Measurements from ENCODE around the gene BMX.

BMX gene

DNA sequence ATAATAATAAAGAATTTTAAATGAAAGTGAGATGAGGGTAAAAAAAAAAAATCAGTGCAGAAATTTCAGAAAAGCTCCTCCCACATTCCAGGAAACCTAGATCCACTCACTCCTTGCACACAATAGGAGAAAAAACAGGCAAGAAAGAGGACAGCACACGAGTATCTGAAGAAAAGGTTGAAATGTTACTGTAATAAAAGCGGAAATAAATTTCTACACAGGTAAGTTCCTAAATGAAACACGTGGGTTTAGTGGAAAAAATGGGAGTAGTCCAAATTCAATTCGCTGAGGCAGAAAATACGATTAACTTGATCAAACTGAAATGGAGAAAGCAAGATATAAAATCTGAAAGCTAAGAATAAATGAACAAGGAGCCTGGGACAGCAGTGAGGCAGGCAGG, 102.2 kb downstream of the BMX start (continued):
- no peak for TF ChIP-seq TSHZ2 (CRISPR knock-in tag; IDR thresholded peaks at IDR 0.05)
- no peak for TF ChIP-seq BACH2 (CRISPR knock-in tag; IDR thresholded peaks at IDR 0.05; ENCODE audit: borderline replicate concordance)
- TF ChIP-seq CSRNP3 (CRISPR knock-in tag; IDR thresholded peaks at IDR 0.05): no peak
- no peak for TF ChIP-seq OSR1 (CRISPR knock-in tag; IDR thresholded peaks at IDR 0.05)
- TF ChIP-seq SNAI2 (CRISPR knock-in tag; IDR thresholded peaks at IDR 0.05): no peak
- TF ChIP-seq ZC3H10 (CRISPR knock-in tag; IDR thresholded peaks at IDR 0.05): no peak
- no peak for TF ChIP-seq ZFP3 (CRISPR knock-in tag; IDR thresholded peaks at IDR 0.05)
- TF ChIP-seq ZNF70 (CRISPR knock-in tag; IDR thresholded peaks at IDR 0.05): no peak
- TF ChIP-seq ZNF8 (CRISPR knock-in tag; IDR thresholded peaks at IDR 0.05): no peak
- TF ChIP-seq TOX (CRISPR knock-in tag; IDR thresholded peaks at IDR 0.05; ENCODE audit: borderline replicate concordance): no peak
- no peak for TF ChIP-seq CSDC2 (CRISPR knock-in tag; IDR thresholded peaks at IDR 0.05)
- no peak for TF ChIP-seq GLIS3 (CRISPR knock-in tag; IDR thresholded peaks at IDR 0.05)

DNA sequence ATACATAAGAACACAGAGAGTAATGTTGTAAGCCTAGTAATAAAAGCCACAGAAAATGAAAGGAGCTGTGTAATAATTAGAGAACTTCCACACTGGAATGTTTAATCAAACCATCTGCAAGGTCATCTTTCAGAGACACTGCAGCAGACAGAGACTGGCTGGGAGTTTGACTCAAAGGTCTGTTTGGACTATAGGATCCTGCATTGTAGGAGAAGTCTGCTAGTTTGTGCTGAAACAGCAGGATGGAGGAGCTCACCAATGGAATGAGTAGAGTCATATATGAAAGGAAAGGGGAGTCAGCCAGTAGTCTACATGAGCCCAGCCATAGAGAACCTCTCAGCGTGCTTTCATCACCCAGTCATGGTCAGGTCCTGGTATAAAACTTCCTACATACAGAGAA, 104.6 kb downstream of the BMX start:
- TF ChIP-seq BACH2 (CRISPR knock-in tag; IDR thresholded peaks at IDR 0.05; ENCODE audit: borderline replicate concordance): no peak
- TF ChIP-seq TSHZ2 (CRISPR knock-in tag; IDR thresholded peaks at IDR 0.05): no peak
- no peak for TF ChIP-seq ZNF565 (CRISPR knock-in tag; conservative IDR thresholded peaks at IDR 0.05; ENCODE audit: low read depth)
- TF ChIP-seq POU6F1 (CRISPR knock-in tag; IDR thresholded peaks at IDR 0.05; ENCODE audit: borderline replicate concordance, low read depth): no peak
- no peak for TF ChIP-seq PPARA (CRISPR knock-in tag; IDR thresholded peaks at IDR 0.05; ENCODE audit: borderline replicate concordance)
- TF ChIP-seq ISL1 (CRISPR knock-in tag; IDR thresholded peaks at IDR 0.05): no peak
- no peak for TF ChIP-seq TOX (CRISPR knock-in tag; IDR thresholded peaks at IDR 0.05; ENCODE audit: borderline replicate concordance)
- TF ChIP-seq SNAI2 (CRISPR knock-in tag; IDR thresholded peaks at IDR 0.05): no peak
- no peak for TF ChIP-seq GLIS3 (CRISPR knock-in tag; IDR thresholded peaks at IDR 0.05)
- TF ChIP-seq ARNTL (CRISPR knock-in tag; IDR thresholded peaks at IDR 0.05; ENCODE audit: borderline replicate concordance, low read depth): no peak
- TF ChIP-seq RARB (CRISPR knock-in tag; IDR thresholded peaks at IDR 0.05): no peak
- TF ChIP-seq OSR1 (CRISPR knock-in tag; IDR thresholded peaks at IDR 0.05): no peak
- no peak for TF ChIP-seq ZFP30 (CRISPR knock-in tag; IDR thresholded peaks at IDR 0.05)
- no peak for TF ChIP-seq ZNF8 (CRISPR knock-in tag; IDR thresholded peaks at IDR 0.05)
- no peak for TF ChIP-seq PATZ1 (CRISPR knock-in tag; IDR thresholded peaks at IDR 0.05; ENCODE audit: borderline replicate concordance)
- no peak for TF ChIP-seq TCF4 (CRISPR knock-in tag; IDR thresholded peaks at IDR 0.05; ENCODE audit: borderline replicate concordance)
- TF ChIP-seq ZNF70 (CRISPR knock-in tag; IDR thresholded peaks at IDR 0.05): no peak
- TF ChIP-seq ZFP3 (CRISPR knock-in tag; IDR thresholded peaks at IDR 0.05): no peak
- TF ChIP-seq ZC3H10 (CRISPR knock-in tag; IDR thresholded peaks at IDR 0.05): no peak
- ATAC-seq: no peak

Data from SK-N-SH treated with all-trans-retinoic acid at 6 μM for 48 hours (cell line).